ENCODE measurements around the gene NOM1.

Gene NOM1

GRCh38 chr7:157016352-157017041, 67.0 kb downstream of the NOM1 start:
- no peak for DNase-seq (ENCODE audit: low spot score)

DNA sequence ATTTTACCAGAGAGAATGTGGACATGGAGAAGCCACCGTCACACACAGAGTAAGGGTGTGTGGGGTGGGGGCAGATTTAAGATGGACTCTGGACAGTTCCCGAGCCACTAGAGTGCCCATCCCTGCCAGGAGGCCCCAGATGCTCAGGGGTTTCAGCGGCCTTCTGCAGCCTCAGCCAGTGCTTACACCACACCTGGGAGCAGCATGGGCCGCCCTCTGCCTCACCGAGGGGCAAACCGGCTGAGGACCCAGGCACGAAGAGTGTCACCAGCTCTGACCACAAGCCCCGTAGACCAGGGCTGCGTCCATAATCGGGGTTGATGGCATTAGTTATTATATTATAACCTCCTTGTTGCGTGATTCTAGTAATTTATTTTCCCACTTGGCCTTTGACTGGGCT, 67.6 kb downstream of the NOM1 start:
- no peak for DNase-seq (ENCODE audit: low spot score)

DNA sequence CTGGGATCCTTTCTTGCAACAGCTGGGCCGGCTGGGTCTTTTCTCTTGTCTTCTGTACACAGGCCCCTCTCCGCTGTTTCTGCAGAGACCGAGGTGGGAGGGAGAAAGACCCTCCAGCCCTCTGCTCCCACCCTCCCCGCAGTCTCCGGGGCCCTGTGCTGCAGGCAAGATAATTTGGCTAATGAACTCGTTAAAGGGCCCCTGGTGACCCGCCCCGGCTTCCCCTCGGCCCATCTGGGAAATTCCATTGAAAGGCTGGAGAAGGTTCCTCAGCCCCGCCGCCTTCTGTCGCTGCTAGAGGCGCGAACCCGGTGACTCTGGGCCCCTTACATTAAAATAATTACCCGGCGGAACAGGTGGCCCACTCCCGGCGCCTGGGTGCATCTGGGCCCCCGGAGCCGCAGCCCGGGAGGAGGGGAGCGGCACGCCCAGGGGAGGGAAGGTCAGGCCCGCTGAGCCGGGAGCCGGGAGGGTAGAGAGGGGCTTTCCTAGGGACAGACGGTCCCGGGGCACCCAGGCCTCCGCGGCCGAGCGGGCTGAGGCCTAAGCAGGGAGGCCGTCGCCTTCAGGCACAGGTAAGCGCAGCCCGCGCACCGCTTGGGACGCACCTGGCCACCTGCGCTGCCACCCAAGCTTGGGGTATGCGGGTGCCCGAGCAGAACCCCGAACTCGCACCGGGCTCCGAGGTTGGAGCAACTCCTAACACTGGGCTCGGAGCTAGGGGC, 68.3 kb downstream of the NOM1 start:
- no peak for DNase-seq (ENCODE audit: low spot score)

GRCh38 chr7:157018328-157018996, 69.0 kb downstream of the NOM1 start:
- no peak for DNase-seq (ENCODE audit: low spot score)

GRCh38 chr7:157018997-157019608, 69.6 kb downstream of the NOM1 start:
- DNase-seq (ENCODE audit: low spot score), result no peak

DNA sequence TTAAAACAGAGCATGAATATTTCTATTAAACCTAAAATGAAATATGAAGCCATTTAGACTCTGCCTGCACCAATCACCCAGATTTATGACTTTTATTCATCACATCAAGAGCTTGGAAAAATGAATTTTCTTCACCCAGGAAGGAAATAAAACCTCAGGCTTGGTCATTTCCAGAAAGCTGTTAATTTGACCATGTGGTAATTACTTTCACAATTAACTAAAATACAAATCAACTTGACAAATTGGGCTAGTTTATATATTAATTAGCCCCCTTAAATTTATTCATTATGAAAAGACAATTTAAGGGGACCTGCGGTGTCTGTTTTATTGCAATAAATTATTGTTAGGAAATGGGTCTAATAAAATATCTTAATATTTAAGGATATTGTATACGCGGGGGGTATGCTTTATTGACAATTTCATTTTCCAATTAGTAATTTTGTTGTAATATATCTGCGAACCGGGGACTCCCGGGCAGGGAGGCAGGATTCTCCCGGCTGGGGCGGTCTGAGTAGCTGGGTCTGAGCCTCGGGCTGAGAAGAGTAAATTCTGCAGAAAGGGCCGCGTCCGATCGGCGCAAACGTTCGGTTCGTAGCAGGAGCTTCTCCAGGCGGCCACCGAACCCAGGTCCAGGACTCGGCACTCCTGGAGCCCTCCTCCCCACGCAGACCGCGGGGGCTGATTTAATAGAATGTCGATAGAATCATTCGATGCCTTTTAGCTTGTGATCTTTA, 70.4 kb downstream of the NOM1 start:
- DNase-seq (ENCODE audit: low spot score), result no peak

DNA sequence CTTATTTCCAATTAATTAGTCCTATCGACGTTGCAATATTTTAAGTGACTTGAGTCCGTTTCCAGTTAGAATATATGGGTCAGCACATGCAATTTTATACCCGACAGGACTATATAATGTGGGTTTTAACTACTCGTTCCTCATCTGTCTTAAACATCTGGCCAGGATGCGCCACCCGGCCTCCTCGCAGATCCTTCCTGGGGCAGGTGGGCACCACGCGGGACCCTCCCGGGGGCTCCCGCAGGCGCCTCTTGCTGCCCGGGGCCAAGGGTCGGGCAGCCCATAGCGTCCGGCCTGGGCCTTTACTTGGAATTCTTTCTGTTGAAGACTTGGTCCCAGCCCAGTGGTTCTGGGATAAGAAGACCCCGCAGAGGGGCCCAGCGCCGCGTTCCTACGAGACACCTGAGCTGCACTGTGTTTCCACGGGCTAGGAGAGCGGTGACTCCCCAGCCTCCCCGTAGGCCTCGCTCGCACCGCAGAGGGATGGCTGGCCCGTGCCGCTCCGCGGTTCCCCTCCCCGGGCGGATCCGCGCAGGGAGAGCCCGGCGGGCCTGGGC, 71.1 kb downstream of the NOM1 start:
- no peak for DNase-seq (ENCODE audit: low spot score)

GRCh38 chr7:157021071-157021870, 71.8 kb downstream of the NOM1 start:
- DNase-seq (ENCODE audit: low spot score), result no peak

DNA sequence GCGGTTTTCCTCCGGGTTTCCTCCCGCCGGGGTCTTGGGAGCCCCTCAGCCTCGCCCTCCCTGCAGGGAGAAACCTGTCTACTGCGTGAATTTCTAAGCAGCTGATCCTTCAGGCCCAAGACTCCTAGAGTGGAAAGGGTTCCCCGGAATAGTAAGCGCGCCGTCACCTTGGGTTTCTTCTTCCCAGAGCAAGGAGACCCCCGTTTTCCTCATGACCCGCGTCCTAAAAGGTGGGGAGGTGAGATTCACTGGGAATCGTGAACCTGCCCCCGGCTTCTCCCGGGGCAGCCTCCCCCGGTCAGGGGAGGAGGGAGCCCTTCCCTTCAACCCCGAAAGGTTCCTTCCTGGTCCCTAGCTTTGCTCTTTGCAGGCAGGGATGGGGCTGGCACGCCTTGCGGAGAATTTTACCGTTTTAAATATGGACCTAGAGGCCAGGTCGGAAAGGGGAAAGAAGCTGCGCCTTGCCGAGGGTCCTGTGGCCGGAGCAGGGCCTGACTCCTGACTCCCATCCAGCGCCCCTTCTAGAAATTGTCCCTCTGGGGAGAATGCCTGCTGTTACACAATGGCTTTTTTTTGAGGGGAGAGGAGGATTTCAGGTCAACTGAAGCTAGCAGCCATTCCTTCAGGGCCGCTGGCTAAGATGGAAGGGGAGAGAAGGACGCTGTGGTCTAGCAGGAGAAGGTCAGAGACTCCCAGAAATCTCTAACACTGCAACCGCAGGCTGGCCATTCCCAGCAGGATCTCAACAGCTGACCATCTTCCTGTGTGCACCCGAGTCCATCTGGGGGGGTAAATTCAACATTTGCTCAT, 72.6 kb downstream of the NOM1 start:
- no peak for DNase-seq (ENCODE audit: low spot score)
